HepG2 (cell line): Measurements from ENCODE around the gene PNMA8B. TPM values are rescaled to one million over a fixed set of nuclear protein-coding genes. Genes with fewer than 3 reads are reported as not detected.

Experiments
- ATAC-seq: fragments of 200-7000 bp; cut with Tn5 transposase; 3 replicates; pipeline ENCODE4 v1.9.1; 2020; ENCODE audit warnings: mild to moderate bottlenecking, moderate library complexity
- BruUV-seq: library from RNA; stranded (reverse); fragments of 400-500 nt; replicated peaks from 2 replicates; lab custom pipeline; 2021; lab: Mats Ljungman, UMichigan
- CTCF ChIA-PET: fragments of 300-600 bp; formaldehyde crosslinking; extraction: SDS; loops from one replicate; lab custom pipeline; 2021; ENCODE audit warnings: low total read pairs, inconsistent platforms, low intra/inter-chr PET ratio; lab: Yijun Ruan, JAX
- POLR2A ChIA-PET: fragments of 350-600 bp; sonication (Branson Sonifier 250); formaldehyde crosslinking; loops from one replicate; lab custom pipeline; 2020; ENCODE audit warnings: antibody characterized with exemption, inconsistent platforms; lab: Yijun Ruan, JAX
- DNase-seq: peaks from one replicate; pipeline ENCODE4 v3.0.0-alpha.2; 2015; ENCODE audit warnings: low spot score
- FAIRE-seq: peaks from 3 replicates; lab custom pipeline; 2011; peaks lifted over from hg19 to GRCh38; lab: Jason Lieb, UNC
- H2AFZ ChIP-seq: one replicate; pipeline ENCODE4 v1.6.1; 2011; ENCODE audit warnings: low read length, inconsistent platforms
- H3K27ac ChIP-seq: fragments of 300-600 bp; 3 replicates; pipeline ENCODE4 v1.8.0; 2011; ENCODE audit warnings: mixed run types, mild to moderate bottlenecking, mixed read lengths, low read length, inconsistent platforms; ENCODE audit not compliant: insufficient read depth; ENCODE audit errors: extremely low read length
- H3K27me3 ChIP-seq, 2 experiments: fragments of 200-600 bp in 1 of 2; 2 replicates in 1 of 2; 3 replicates in 1 of 2; pipeline versions ENCODE4 v1.6.0 to v1.8.0; 2011; ENCODE audit warnings: low read length in 2 of 2, mild to moderate bottlenecking in 2 of 2, moderate library complexity in 2 of 2, inconsistent platforms in 1 of 2; ENCODE audit not compliant: insufficient read depth in 2 of 2, control insufficient read depth in 1 of 2
- H3K36me3 ChIP-seq, 2 experiments: fragments of 200-600 bp in 1 of 2; replicated peaks in 1 of 2; 2 replicates in 1 of 2; 3 replicates in 1 of 2; pipeline versions ENCODE4 v1.5.1 to v1.8.0; 2011; ENCODE audit warnings: low read length in 2 of 2, inconsistent platforms in 1 of 2; ENCODE audit not compliant: insufficient read depth in 2 of 2, control insufficient read depth in 1 of 2
- H3K4me1 ChIP-seq: 2 replicates; pipeline ENCODE4 v1.5.1; 2012; ENCODE audit warnings: low read length, inconsistent platforms; ENCODE audit not compliant: insufficient read depth
- H3K4me2 ChIP-seq: 2 replicates; pipeline ENCODE4 v1.6.0; 2011; ENCODE audit warnings: low read depth, low read length, inconsistent platforms
- H3K4me3 ChIP-seq, 3 experiments: fragments of 200-600 bp in 1 of 3; sonication (generic), shearing (Covaris generic) in 1 of 3; replicated peaks in 1 of 3; 2 replicates each; pipeline ENCODE4 v1.5.1; 2011 to 2016; ENCODE audit warnings: low read length in 3 of 3, inconsistent platforms in 2 of 3, low read depth in 2 of 3, mild to moderate bottlenecking in 2 of 3, control low read depth in 1 of 3, mixed read lengths in 1 of 3; ENCODE audit not compliant: insufficient read depth in 1 of 3
- H3K79me2 ChIP-seq: one replicate; pipeline ENCODE4 v1.6.1; 2011; ENCODE audit warnings: low read length, inconsistent platforms; ENCODE audit not compliant: insufficient read depth
- H3K9ac ChIP-seq: 2 replicates; pipeline ENCODE4 v1.6.0; 2011; ENCODE audit warnings: mild to moderate bottlenecking, low read depth, low read length, inconsistent platforms; ENCODE audit not compliant: insufficient read depth
- H3K9me3 ChIP-seq: 2 replicates; pipeline ENCODE4 v1.5.1; 2012; ENCODE audit warnings: mild to moderate bottlenecking, low read length
- H4K20me1 ChIP-seq: 2 replicates; pipeline ENCODE4 v1.6.0; 2011; ENCODE audit warnings: inconsistent platforms, mild to moderate bottlenecking, low read length, moderate library complexity; ENCODE audit not compliant: insufficient read depth
- CBFB ChIP-seq: sonication (generic); formaldehyde crosslinking; IDR thresholded peaks from 2 replicates; pipeline ENCODE4 v1.4.0; 2020; ENCODE audit warnings: missing genetic modification reagents
- GPN1 ChIP-seq: sonication (generic); formaldehyde crosslinking; IDR thresholded peaks from 2 replicates; pipeline ENCODE4 v1.5.1; 2020; ENCODE audit warnings: missing genetic modification reagents, borderline replicate concordance
- HIVEP1 ChIP-seq: sonication (generic); formaldehyde crosslinking; IDR thresholded peaks from 2 replicates; pipeline ENCODE4 v1.4.0; 2020; ENCODE audit warnings: mild to moderate bottlenecking, missing genetic modification reagents
- MED8 ChIP-seq: sonication (generic); formaldehyde crosslinking; IDR thresholded peaks from 2 replicates; pipeline ENCODE4 v1.8.1; 2023; ENCODE audit warnings: mild to moderate bottlenecking, missing genetic modification reagents; ENCODE audit not compliant: insufficient replicate concordance
- NONO ChIP-seq, 2 experiments: fragments of 450-650 bp in 1 of 2; sonication (generic) in 1 of 2; formaldehyde crosslinking in 1 of 2; IDR thresholded peaks in 1 of 2; conservative IDR thresholded peaks in 1 of 2; 2 replicates each; pipeline versions ENCODE4 v1.6.1 to v1.8.0; 2017 to 2022; ENCODE audit warnings: mild to moderate bottlenecking in 1 of 2, missing genetic modification reagents in 1 of 2, moderate library complexity in 1 of 2
- PPARG ChIP-seq: conservative IDR thresholded peaks from 2 replicates; pipeline ENCODE4 v1.6.1; 2016; ENCODE audit warnings: missing biosample characterization, missing genetic modification reagents
- PRPF4 ChIP-seq: fragments of 200-400 bp; formaldehyde crosslinking; IDR thresholded peaks from 2 replicates; pipeline ENCODE4 v1.6.1; 2016; ENCODE audit warnings: low read length, low read depth; ENCODE audit not compliant: poor library complexity, severe bottlenecking
- ZFP37 ChIP-seq: sonication (generic); formaldehyde crosslinking; IDR thresholded peaks from 2 replicates; pipeline ENCODE4 v1.4.0; 2020; ENCODE audit warnings: missing genetic modification reagents, borderline replicate concordance
- ZIK1 ChIP-seq: sonication (generic); formaldehyde crosslinking; IDR thresholded peaks from 2 replicates; pipeline ENCODE4 v1.5.0; 2020; ENCODE audit warnings: mild to moderate bottlenecking, low read depth, missing genetic modification reagents, borderline replicate concordance
- ZNF281 ChIP-seq: sonication (generic); formaldehyde crosslinking; IDR thresholded peaks from 2 replicates; pipeline ENCODE4 v1.4.0; 2020; ENCODE audit warnings: missing genetic modification reagents, borderline replicate concordance
- ZNF431 ChIP-seq: sonication (generic); formaldehyde crosslinking; IDR thresholded peaks from 2 replicates; pipeline ENCODE4 v1.9.0; 2022; ENCODE audit warnings: missing genetic modification reagents, low read depth, mild to moderate bottlenecking, borderline replicate concordance
- ZNF672 ChIP-seq: sonication (generic); formaldehyde crosslinking; IDR thresholded peaks from 2 replicates; pipeline ENCODE4 v1.8.1; 2022; ENCODE audit warnings: missing genetic modification reagents
- WGBS: methylation state at CpG from one replicate; pipeline ENCODE4 v1.1.6; 2017; ENCODE audit warnings: low lambda C conversion rate; 5-methylcytosine and 5-hydroxymethylcytosine counted together
- in situ Hi-C: cut with HindIII; loops from 2 replicates; pipeline ENCODE4 v1.10.0; 2017; ENCODE audit warnings: low pct_unique_long_range_greater_than_20kb; ENCODE audit not compliant: extremely low pct_ligation_motif_present
- intact Hi-C: fragments of 100-400 bp; cut with micrococcal nuclease; formaldehyde crosslinking; loops from one replicate; pipeline ENCODE4 v1.10.0; 2022; ENCODE audit not compliant: unreplicated experiment
- polyA plus RNA-seq, 8 experiments: library from polyadenylated mRNA; depleted of rRNA in 3 of 8; stranded (reverse) in 7 of 8; unstranded in 1 of 8; fragments of >200 nt; fragmentation: Illumina TruSeq in 4 of 8; extraction: Trizol in 4 of 8; gene quantifications; 2 replicates each; pipeline versions ENCODE4 v1.2.1 to v1.2.3, GENCODE V29; 2011 to 2016; ENCODE audit warnings: low read depth in 4 of 8, missing spikeins in 1 of 8, mixed read lengths in 1 of 8; ENCODE audit not compliant: insufficient read depth in 1 of 8
- total RNA-seq, 5 experiments: library from RNA; depleted of rRNA; stranded (reverse); fragments of >200 nt; fragmentation: Illumina TruSeq; extraction: Trizol; gene quantifications; 2 replicates each; pipeline ENCODE4 v1.2.3, GENCODE V29; 2016; ENCODE audit warnings: low read depth in 1 of 5
- TF ChIP-seq, protein P1 (sequence below): sonication (generic); formaldehyde crosslinking; IDR thresholded peaks from 2 replicates; pipeline ENCODE4 v1.5.1; 2020; ENCODE audit warnings: mild to moderate bottlenecking, missing genetic modification reagents, borderline replicate concordance
- TF ChIP-seq, protein P2 (sequence below): sonication (generic); formaldehyde crosslinking; IDR thresholded peaks from 2 replicates; pipeline ENCODE4 v1.8.0; 2022; ENCODE audit warnings: missing genetic modification reagents, mild to moderate bottlenecking, inconsistent platforms, borderline replicate concordance
- TF ChIP-seq, protein P3 (sequence below): sonication (generic); formaldehyde crosslinking; IDR thresholded peaks from 2 replicates; pipeline ENCODE4 v1.8.0; 2022; ENCODE audit warnings: mild to moderate bottlenecking, missing genetic modification reagents, moderate library complexity

The PNMA8B gene
- total and polyA plus RNA-seq, 2 of the 13 experiments (the other 11 are each of a cell fraction or from before 2014, with no cell fraction given): not detected

GRCh38 chr19:46490774-46491173, 4.9 kb downstream of the PNMA8B start:
- Histone ChIP-seq H3K79me2 (no peaks in the 10 kb centered on the region), H4K20me1 (no peaks in the 10 kb centered on the region), H3K4me3 (no peak overlapping the region), H2AFZ (no peak overlapping the region), H3K27me3 (peaks cover 5 to 35% of the 10 kb centered on the region in 2 experiments), H3K9me3 (no peaks in the 10 kb centered on the region), H3K9ac (no peak overlapping the region), H3K27ac (no peak overlapping the region), H3K36me3 (no peaks in the 10 kb centered on the region), H3K4me2 (no peak overlapping the region), H3K4me1 (peaks cover 15% of the 10 kb centered on the region; the same call in 1 of the 2 replicates)
- intact Hi-C loops (no loop called here), in situ Hi-C loops (no loop called here)
- FAIRE-seq (no peak), ATAC-seq (no peak), DNase-seq (no peak)
- CTCF ChIA-PET: interaction anchor here (5.4 to 5.5 kb wide), 2 partner anchors 89 to 95 kb away, joined by 76 to 96 read pairs; no protein-coding TSS in a partner anchor
- WGBS: 65% methylated on average over 9 of the region's 9 CpGs
- BruUV-seq: no TSS peak
- POLR2A ChIA-PET: no interaction called here
- no peak for TF ChIP-seq GPN1 (CRISPR knock-in tag)
- no peak for TF ChIP-seq PRPF4
- TF ChIP-seq ZIK1 (CRISPR knock-in tag): no peak
- TF ChIP-seq ZNF281: no peak
- TF ChIP-seq, protein P1, sequence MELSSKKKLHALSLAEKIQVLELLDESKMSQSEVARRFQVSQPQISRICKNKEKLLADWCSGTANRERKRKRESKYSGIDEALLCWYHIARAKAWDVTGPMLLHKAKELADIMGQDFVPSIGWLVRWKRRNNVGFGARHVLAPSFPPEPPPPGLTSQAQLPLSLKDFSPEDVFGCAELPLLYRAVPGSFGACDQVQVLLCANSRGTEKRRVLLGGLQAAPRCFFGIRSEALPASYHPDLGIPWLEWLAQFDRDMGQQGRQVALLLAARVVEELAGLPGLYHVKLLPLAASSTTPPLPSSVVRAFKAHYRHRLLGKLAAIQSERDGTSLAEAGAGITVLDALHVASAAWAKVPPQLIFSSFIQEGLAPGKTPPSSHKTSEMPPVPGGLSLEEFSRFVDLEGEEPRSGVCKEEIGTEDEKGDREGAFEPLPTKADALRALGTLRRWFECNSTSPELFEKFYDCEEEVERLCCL (CRISPR knock-in tag): no peak
- no peak for TF ChIP-seq PPARG (CRISPR knock-in tag)
- TF ChIP-seq, protein P2, sequence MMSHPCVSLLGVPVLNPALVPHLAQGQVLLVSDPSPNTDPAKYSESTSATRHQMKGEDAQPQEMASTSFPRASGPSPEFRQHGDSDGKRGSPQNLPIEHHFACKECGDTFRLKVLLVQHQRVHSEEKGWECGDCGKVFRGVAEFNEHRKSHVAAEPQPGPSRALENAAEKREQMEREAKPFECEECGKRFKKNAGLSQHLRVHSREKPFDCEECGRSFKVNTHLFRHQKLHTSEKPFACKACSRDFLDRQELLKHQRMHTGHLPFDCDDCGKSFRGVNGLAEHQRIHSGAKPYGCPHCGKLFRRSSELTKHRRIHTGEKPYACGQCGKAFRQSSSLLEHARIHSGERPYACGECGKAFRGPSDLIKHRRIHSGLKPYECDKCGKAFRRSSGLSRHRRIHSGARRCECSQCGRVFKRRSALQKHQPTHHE (CRISPR knock-in tag): no peak
- no peak for TF ChIP-seq HIVEP1 (CRISPR knock-in tag)
- TF ChIP-seq, protein P3, sequence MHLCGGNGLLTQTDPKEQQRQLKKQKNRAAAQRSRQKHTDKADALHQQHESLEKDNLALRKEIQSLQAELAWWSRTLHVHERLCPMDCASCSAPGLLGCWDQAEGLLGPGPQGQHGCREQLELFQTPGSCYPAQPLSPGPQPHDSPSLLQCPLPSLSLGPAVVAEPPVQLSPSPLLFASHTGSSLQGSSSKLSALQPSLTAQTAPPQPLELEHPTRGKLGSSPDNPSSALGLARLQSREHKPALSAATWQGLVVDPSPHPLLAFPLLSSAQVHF (CRISPR knock-in tag): no peak
- TF ChIP-seq ZNF431 (CRISPR knock-in tag): no peak
- TF ChIP-seq NONO (IDR thresholded peaks at IDR 0.05): no peak
- TF ChIP-seq NONO (CRISPR knock-in tag; conservative IDR thresholded peaks at IDR 0.05): no peak
- no peak for TF ChIP-seq CBFB
- TF ChIP-seq ZFP37: no peak
- TF ChIP-seq ZNF672 (CRISPR knock-in tag): no peak
- TF ChIP-seq MED8: no peak
